GM04503 (cell line): ENCODE results near the gene ANKRD44.

Experiments used
- DNase-seq: peaks from one replicate; pipeline ENCODE4 v3.0.0-alpha.2; 2012; ENCODE audit warnings: low read depth

Gene ANKRD44

DNA sequence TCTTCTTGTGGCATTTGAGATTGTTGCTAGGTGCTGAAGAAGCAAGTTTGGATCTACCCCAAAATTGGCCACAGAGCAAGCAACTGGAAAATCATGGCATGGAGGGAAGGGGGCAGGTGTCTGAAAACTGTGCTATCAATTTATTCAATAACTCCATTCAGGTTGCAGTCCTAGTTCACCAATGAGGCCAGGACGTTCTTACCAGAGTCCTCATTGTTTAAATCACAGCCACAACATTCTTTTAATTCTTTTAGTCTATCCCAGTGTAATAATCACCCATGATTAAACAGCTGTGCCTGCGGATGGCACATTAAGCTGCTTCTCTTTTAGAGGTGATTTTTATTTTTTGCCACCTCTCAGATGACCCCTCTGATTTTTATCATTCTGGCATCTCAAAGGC, 103.5 kb downstream of the ANKRD44 start:
- DNase-seq: no peak

DNA sequence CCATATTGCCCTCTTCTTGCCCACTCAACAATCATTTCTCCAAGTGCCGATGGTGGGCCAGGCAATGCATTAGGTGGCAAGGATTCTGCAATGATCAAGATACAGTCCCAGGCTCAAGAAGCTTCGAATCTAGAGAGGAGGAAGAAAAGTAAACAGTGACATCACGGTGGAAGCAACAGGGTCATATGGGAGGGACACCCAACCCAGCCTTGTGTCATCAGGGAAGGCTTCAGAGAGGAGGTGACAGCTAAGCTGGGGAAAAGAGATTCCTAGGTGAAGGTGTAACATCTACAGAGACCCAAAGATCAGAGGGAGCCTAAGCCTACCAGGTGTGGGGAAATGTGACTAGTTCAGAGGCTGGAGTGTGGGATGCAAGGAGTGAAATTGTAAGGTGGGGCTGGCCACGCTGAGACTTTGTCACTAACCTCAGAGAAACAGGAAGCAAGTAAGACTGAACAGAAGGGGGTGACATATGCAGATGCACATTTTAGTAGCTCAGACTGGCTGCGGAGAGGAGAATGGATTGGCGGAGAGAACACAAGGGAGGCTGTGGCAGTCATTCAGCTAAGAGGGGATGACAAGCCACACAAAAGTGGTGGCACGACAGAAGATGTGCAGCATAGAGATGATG, 104.9 kb downstream of the ANKRD44 start:
- DNase-seq: no peak

DNA sequence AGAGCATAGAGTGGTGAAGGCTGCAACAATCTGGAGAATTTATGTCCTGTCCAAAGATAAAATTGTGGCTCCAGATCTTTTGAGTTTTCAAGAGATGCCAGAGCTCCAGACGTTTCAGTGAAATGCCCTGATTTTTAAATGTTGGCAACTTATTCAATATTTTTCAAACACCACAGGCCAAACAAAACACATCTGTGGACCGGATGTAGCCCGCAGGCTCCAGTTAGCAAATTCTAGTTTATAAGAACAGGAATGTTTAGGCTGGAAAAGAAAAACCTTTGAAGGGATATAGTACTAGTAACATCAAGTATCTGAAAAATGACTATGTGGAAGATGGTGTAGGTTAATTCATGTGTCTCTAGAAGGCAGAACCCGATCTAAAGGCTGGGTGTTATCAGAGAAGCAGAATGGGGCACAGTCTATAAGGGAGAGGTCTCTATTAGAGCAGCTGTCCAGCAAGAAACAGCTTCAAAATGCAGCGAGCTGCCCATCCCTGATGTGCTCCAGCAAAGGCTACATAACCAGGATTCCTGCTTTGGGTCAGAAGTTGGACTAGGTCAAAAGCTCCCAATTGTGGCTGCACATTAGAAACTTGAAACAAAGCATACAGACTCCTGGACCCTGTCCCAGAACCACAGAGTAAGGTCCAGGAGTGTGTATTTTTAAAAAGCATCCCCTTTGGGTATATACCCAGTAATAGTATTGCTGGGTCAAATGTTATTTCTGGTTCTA, 105.9 kb downstream of the ANKRD44 start:
- no peak for DNase-seq

GRCh38 chr2:197201874-197202273, 108.7 kb downstream of the ANKRD44 start:
- DNase-seq: no peak

GRCh38 chr2:197200762-197201058, 109.9 kb downstream of the ANKRD44 start:
- DNase-seq: no peak

GRCh38 chr2:197200051-197200761, 110.4 kb downstream of the ANKRD44 start:
- DNase-seq: no peak

DNA sequence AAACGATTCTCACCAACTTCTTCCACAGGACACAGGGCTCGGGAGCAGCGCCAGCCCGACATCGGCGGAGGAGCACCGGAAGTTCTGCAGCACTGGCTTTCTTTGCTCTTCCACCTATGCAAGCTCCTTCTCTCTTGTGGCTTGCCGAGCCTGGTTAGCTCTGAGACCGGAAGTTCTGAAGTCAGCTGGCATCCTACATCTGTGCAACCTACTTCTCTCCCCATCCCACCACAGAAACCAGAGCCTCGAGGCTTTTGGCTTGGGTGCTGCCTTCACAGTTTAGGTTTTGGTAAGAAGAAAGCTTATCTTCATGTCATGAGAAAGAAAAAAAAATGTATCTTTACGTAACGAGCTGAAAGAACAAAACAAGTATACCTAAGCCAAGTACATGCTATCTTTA, 111.7 kb downstream of the ANKRD44 start:
- DNase-seq: no peak

DNA sequence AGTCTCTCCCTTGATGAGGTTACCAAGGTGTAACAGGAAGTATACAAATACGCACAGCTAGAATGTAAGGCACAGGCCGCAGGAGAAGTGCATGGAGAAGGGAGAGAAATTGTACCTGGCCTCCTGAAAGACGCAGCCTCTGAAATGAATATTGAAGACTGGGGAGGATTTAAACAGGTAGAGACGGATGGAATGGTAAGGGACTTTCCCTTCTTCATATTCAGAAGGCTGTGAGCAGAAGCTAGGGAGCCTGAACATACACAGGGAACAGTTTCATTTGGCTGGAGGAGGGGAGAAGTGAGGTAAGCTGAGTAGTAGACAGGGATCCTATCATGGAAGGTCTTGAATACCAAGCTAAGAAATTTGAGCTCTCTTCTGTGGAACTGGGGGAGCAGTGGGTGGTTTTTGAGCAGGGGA, 112.7 kb downstream of the ANKRD44 start:
- no peak for DNase-seq

DNA sequence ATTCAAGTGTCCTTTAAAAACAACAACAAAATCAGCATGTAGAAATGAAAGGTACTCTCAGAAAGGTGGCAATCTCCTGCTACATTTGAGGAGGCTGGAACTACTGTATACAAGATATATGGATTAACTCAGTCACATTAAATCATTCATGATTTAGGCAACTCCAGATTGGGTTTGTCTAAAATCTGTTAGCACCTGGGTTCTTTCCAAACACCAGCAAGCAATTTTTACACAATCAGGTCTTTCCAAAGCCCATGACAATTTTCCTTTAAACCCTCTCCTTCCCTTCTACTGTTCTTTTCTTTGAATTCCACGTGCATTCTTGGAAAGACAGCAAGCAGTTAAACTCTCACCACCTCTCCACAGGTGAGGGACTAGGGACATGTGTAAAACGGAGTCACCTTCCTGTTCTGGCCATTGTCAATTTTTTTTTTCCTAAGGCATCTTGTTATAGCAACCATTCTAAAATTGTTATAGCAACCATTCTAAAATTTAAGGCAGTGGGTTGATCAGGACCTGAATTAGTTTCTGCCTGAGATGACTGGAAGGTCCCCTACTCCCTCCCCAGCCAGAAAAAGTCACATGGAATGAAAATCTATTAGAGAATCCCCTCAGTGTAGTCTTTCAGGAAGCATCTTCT, 113.9 kb downstream of the ANKRD44 start:
- no peak for DNase-seq

- no peak for DNase-seq
These were observed 115.1 kb downstream of the ANKRD44 start for GRCh38 chr2:197195518-197195917.

DNA sequence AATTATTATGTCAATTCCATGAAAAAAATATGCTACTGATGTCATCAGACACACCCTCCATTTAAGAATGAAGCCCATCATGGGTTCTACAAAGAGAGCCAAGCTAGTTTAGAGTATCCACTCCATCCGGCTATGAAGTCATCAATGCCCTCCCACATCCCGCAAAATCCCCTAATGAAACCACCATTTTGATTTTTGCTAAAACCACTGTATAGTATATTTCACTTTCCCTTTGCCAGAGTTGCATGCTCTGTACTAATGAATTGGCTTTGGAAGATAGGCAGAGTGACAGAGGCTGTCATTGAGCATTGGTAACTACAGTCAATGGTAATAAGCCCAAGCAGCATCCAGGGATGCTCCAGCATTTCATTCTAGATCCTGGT, 118.6 kb downstream of the ANKRD44 start:
- no peak for DNase-seq

DNA sequence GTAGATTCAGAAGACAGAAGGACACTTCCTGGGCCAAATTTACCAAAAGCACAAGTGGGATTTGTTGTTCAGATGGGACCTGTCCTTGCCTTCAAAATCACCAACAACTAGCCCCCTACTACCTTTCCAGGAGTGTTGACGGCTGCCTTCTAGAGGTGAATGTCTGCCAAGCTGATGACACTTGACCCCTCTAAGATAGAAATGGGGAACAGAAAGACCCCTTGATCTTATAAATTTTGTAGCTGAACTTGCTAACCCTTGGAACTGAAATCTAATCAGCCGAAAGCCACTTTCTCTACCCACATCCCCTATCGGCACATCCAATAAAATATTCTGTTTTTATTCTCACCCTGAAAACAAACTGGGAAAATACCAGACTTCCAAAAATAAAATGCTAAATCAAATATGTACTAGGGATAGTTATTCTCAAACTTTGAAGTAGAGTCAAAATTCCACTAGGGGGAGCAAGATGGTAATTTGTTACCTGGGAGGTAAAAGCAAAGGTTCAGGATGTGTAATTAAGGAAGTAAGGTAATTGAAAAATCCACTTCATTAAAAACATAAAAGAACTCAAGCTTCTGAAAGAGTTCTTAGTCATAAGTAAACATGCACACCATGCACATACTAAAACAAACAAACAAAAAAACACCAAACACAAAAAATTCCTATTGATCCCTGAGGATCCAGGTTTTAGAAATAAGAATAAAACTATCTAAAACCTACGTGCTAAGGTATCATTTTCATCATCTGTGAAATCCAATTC, 119.2 kb downstream of the ANKRD44 start:
- no peak for DNase-seq

DNA sequence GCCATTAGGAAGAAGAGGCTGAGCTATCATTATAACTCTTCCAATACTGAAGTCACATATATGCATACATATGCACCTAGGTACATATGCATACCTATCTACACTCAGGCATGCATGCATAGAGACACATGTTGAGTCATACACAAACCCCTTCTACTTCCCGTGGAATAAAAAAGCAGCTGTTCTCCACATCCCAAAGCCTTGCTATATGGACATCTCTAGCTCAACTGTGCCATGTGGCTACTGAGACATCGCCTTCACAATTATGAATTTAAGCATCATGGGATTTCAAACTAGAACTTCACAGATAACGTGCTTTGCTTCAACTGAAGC, 120.5 kb downstream of the ANKRD44 start:
- no peak for DNase-seq

DNA sequence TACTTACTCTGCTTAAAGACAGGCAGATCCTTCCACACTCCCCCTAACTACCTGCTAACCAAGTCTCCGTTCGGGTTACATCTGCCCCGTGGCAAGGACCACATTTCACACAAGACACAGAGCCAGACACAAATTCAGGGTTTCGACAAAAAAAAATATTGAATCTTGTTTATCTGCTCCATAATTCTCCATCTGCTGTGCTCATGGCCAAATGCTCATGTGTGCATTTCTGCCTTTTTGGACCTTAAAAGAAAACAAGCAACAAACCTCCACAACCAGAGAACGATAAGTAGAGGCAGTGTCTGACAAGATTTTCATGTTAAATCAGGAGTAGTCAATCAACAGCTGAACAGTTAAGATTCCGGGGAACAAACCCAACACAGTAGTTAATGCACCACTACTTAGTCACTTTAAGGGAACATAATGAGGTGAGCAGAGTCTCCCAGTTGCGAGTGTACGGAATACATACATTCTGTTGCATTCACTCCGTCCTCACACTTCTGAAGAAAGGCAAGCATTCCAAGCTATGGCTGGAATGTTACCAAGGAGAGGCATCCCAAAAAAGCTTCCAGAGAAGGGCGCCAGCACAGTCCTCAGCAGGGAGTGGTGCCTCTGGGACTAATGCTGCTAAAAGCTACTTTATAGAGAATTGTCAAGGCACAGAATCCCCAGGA, 121.0 kb downstream of the ANKRD44 start:
- DNase-seq: no peak

- no peak for DNase-seq
These were observed 124.9 kb downstream of the ANKRD44 start for GRCh38 chr2:197185676-197186075.

DNA sequence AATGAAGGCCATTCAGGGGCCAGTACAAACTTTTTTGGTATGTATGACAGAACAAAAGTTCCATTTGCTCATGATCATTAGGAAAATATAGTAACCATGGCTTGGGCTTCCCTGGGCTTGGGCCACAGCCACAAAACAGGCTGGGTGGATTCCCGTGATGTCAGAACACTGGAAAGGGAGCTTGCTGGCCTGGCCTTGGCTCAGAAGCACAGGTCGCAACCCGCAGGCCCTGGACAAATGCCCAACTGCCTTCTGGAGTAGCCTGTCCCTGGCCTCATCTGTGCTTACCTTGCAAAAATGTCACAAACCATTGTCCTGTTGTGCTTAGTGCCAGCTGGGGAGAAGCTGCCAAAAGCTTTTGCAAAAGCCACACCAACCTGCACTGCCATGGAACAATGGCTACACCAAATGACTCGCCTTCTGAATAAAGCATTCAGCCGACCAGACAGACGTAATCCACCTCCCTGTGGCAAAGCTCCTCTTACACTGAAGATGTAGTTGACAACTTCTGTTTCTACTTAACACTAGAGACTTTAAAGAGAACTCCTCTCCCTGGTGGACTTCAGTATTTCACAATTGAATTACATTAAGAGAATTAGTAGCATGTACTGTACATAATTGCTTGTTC, 125.5 kb downstream of the ANKRD44 start:
- DNase-seq: no peak

DNA sequence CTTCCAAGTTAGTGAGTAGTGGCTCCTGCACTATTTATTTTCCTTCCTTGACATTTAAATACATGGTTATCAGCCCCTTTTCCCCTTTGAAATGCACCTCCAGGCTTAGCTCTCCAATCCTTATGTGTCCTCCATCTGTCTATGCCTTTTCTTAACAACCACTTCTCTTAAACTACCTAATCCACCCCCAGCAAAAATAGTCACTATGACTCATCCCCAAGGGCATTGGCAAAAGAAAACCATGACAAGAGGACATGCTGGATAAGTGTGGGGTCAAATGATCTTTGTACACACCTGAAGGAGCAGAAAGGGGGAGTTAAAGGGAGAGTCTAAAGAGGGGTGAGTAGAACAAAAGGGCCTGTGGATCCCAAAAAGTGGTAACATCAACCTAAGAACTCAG, 127.2 kb downstream of the ANKRD44 start:
- DNase-seq: no peak

DNA sequence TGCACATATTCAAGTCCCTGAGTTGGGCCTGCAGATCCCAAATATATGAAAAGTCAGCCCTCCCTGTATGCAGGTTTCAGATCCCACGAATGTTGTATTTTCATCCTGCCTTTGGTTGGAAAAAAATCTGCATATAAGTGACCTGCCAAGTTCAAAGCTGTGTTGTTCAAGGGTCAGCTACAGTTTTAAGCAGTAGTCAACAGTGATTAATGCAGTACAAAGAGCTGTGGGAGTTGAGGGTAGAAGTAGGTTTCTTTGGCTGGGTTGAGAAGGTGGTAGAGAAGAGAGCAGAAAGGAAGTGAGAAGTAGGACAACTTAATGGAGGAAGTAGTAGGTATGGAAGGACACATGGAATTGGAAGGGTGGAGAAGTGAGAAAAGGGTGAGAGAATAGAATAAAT, 127.9 kb downstream of the ANKRD44 start:
- DNase-seq: no peak

DNA sequence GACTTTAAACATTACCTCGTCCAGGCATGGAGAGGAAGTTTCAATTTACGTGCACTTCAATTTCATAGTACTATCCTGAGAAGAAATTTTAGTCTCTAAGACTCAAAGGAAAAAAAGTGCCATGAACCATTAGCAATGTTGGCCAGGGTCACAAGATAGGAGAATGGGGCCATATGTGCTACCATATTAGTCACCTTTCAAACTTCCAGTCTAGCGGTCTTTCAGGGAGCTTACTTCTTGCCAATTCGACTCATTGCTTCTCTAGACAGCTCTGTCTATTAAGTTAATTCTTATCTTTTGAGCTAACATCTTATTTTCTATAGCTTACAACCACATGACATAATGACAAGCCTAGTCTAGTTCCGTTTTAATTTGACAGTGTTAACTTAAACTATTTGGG, 129.1 kb downstream of the ANKRD44 start:
- no peak for DNase-seq

GRCh38 chr2:197179744-197180498, 130.7 kb downstream of the ANKRD44 start:
- peak; percentile 37 for DNase-seq

DNA sequence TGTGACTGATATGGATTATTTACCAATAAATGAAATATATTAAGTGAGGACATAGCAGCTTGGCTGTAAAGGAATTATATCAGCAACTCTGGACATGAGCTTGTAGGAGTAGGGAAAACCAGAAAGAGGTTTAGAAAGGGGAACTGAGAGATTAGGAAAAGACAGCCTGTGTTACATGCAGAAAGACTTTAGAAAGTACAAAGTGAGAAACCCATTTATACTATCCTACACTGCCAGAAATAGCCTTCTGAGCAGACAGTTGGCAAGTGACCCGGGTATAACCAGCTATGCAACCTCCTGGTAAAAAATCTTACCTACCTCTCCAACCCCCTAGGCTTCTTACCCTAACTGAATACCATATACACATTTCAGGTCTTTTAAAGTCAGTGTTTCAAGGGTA, 134.1 kb downstream of the ANKRD44 start:
- DNase-seq: no peak
